Ramos (cell line): ENCODE results near the gene F3.

Experiments used
- in situ Hi-C: fragments of 300-500 bp; cut with MboI; formaldehyde crosslinking; loops from one replicate; pipeline ENCODE4 v1.14.3; 2022; ENCODE audit warnings: low sequenced_read_pairs; ENCODE audit not compliant: unreplicated experiment

The F3 gene

DNA sequence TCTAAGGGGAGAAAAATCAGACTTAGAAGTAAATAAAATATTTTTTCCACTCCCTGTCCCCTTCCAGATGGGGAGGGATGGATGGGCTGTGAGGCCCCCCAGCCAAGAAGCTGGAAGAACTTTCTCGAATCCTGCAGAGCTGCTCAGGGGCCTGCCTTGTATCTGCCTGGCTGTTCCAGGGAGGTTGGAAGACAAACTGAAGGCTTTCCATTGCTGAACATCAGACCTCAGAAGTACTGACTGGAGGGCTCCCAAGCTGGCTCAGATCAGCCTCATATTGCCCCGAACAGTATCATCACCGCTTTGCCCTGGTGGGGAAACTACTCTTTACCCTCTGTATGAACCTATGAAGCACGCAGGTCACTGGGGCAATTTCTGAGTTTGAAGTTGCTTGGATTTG lies 12.4 kb upstream of the F3 start:
- in situ Hi-C loops = no loop called here

DNA sequence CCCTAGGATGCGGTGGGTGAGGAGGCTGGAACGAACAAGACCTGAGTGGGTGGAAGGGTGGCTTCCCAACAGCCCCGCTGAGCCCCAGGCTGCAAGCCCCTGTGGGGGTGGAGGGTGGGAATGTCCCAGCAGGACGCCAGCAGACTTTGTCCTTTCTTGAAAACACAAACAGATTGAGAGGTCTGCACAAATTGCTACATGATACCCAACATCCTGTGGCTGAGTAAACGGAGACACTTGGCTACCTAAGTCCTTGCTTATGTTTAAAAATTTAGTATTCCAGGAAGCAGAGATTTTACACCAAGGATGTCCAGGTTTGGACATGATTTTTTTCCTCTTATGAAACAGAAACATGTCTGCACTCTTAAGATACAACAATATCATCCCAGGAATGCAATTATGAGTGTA lies 11.8 kb upstream of the F3 start:
- in situ Hi-C loops = no loop called here

- in situ Hi-C loops = no loop called here
Observed at GRCh38 chr1:94552071-94552586, 10.6 kb upstream of the F3 start.

DNA sequence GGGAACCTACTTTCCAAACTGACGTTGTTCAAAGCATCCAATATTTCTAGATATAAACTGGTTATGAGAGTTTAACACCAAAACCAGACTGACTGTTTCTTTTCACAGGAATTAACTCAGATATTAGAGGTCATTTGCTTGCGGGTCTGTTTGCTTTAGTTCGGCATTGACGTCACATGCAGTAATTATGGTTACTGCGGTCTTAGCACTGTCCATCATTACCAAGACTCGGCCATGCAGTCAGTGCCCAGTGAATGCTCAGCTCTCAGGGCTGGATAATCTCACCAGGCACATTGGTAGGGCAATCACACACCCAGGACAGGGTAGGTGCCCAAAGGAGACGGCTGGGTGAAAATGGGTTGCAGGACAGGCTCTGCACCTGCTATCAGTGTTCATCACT lies 9.9 kb upstream of the F3 start:
- in situ Hi-C loops = no loop called here

GRCh38 chr1:94550800-94551241 lies 9.3 kb upstream of the F3 start:
- in situ Hi-C loops = no loop called here

DNA sequence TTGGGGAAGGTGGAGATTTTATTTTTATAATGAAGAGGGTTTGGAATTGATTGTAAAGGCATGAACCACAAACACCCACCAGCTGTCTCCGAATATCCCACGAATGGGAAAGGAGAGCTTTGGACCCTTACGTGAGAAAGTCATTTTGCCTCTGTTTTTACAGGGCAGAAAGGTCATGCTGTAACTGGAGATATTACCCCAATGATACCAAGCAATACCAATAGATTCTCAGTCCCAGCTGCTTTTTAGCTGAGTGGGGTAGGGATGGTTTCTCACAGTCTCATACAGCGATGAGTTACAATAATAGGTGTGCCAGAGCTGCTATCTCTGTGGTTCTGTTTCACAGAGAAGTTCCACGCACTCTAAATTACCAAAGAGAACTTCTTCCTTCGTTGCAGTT lies 8.8 kb upstream of the F3 start:
- in situ Hi-C loops = no loop called here

DNA sequence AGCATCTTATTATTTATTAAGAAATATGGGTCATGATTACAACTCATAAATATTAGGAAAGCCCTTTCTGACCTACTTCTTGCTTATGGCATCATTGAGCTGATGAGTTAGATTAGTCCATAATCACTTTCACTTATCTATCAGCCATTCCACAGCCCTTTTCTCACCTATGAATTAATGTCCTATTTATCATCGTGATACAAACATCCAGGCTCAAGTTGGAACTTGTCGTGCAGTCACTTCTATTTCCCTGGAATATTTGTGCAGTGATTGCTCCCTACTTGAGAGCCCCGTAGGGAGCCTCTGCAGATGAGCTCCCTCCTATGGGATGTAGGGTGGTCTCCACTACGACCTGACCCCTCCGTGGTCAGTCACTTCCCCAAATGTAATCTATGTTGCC lies 8.1 kb upstream of the F3 start:
- in situ Hi-C loops = no loop called here

DNA sequence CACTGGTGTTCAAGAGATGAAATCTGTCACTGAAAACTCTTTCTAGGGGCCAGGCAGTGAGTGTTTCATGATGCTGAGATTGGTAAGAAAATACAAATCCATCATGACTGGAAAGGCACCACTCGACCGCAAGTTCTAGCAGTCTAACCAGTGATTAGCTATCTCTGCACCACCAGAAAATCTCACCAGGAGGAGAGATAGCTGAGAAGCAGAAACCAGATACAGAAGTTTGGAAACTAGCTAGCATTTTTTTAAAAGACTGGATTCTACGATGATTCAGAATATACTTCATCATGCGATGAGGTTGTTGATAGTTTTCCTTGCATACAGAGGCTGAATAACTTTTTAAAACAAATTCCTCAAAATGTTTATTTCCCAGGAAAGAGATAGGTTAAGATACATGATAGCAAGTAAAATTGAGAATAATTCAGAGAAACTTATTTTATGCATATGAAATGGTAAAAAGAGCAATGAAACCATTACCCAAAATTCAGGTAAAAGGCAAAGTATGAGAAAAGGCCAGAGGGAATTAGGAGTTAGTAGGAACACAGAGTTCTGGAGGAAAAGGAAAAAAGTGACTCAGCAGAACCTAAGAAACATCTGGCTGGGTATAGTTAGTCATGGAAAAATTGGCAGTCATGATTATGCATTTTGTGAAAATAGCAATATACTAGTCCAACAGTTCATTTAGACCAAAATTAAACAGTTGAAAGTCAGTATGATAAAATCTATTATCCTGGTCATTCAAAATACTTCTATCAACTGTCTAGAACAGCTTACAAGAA lies 3.3 kb upstream of the F3 start:
- in situ Hi-C loops = no loop called here

DNA sequence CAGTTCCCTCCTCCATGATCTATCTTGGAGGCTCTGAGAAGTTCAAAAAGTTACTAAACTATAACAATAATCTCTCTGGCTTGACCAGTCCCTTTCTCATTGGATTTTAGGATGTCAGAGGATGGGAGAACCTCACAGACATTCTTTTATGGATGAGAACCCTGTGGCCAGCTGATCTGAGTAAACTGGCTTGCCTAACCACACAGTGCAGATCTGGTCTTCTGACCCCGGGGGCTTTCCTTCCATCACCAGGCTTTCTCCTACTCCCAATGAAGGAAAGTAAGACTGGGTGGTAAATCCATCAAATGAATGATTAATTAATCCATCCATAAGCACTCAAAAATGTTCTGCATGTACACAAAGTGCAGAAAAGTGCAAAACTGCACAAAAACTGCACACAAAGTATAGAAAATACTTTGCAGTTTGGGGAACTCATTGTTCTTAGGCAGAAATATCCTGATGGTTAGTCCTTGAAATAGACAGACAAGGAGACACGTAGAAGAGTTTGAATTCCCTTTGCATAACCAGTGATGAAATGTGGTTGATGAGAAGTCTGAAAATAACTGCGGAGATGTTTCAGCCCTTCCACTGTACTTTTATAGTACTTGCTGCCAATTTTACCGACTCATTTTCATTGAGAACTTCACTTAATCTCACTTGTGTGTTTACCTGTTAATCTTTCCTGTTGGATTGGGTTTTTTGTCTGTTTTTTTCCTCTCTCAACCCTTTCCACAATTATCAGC lies 2.5 kb upstream of the F3 start:
- in situ Hi-C loops = no loop called here

DNA sequence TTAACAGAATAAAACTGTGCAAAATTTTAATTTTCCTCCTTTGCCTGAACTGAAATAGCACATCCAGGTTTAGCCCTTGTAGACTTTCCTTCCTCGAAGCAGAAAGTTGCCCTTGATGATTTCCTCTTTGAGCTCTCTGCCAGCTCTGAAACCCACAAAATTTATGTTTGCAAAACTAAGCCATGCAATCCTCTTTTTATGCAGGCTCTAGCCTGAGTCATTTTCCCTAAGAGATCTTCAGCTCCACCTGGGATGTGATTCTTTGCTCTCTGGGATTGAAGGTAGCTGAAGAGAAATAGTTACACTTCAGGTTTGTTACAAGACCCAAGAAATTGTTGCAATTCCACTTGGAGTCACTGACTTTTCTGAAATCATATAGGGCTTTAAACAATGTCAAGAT lies 1.4 kb upstream of the F3 start:
- in situ Hi-C loops = no loop called here

GRCh38 chr1:94542088-94542870 lies 720 bp upstream of the F3 start:
- in situ Hi-C loops = no loop called here

GRCh38 chr1:94540440-94541245 lies 916 bp downstream of the F3 start:
- in situ Hi-C loops = no loop called here

- in situ Hi-C loops = no loop called here
Observed at GRCh38 chr1:94539496-94539895, 2.1 kb downstream of the F3 start.

- in situ Hi-C loops = no loop called here
Observed at GRCh38 chr1:94538243-94538827, 3.2 kb downstream of the F3 start.

DNA sequence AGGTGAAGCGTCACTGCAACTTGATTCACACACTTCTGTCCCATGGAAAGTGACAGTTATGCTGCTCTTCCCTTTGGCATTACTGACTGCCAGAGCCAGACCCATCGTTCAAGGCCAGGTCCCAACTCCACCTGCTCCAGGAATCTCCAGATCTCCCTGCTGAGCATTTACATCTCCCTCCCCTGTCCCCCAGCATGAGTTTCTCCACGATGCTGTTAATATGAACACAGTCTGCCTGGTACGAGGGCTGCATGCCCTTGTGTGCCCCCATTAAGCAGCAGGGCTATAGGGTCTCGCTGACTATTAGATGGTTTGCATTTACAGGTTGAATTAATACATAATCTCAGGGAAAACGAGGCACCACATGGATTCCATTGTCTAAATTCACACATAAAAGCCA lies 4.3 kb downstream of the F3 start:
- in situ Hi-C loops = no loop called here

GRCh38 chr1:94535879-94536278 lies 5.7 kb downstream of the F3 start:
- in situ Hi-C loops = no loop called here

DNA sequence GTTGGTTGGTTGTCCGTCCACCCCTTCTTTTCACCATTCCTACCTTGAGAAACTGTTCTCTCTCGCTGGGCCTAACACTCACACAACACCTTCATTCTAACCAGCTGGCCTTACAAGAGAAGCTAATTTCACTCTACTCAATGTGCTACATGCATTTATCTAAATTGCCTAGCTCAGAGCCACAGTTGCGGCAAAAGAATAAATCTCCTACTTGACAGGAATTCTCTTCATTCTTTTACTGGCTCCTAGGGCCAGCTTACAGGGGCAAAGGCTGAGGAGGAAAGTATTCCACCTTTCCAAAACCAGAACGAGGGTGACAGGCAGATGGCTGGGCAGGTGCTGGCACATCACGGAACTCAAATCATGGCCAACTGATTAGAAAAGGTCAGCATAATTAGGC lies 6.5 kb downstream of the F3 start:
- in situ Hi-C loops = no loop called here

DNA sequence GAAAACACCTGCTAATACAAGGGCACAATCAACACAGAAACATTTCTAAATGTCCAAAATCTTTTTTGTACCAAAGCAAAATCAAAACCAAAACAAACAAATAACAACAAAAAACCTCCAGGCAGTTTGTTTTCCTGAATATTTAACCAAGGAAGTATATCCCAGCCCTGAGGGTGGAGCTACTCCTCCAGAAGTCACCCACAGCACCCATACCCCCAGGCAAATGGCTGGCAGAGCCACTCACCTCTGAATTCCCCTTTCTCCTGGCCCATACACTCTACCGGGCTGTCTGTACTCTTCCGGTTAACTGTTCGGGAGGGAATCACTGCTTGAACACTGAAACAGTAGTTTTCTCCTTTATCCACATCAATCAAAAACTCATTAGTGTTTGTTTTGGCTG lies 9.5 kb downstream of the F3 start:
- in situ Hi-C loops = no loop called here

DNA sequence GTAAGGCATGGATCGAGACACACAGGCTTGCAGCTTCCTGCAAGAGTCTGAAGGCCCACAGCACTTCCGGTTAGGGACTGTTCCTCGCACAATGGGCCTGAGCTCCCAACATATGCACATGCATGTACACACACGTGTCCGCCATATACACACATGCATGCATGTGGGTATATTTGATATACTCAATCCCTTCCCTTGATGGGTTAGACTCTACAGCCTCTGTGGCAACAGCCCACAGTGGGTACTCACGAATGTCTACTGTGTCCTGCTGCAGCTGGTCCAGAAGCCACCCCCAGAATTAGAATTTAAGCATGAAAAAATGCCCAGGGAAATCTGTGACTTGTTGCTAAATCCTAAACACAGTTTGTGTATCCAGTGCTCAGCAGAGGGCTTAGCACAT lies 9.9 kb downstream of the F3 start:
- in situ Hi-C loops = no loop called here
